ENCODE measurements around the gene CFAP107.
"Not testable (repeated sequence)": the region's sequence is repeated elsewhere in the genome, so short reads cannot be mapped to it uniquely, and the experiment has no call there.

CFAP107 gene

DNA sequence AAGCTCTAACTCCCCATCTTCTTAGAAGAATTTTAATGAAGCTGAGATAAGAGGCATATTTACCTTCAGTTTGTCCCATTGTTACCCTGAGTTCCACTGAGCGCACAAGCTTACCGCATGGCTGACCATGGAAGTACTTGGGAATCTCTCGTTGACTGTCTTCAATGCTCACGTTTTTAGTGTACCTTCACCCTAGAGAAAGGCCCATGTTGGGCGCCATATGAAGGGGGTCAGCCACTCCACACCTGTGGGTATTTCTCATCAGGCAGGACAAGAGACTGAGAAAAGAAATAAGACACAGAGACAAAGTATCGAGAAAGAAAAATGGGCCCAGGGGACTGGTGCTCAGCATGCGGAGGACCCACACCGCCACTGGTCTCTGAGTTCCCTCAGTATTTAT is 38.7 kb downstream of the CFAP107 start:
- H3K27ac Mint-ChIP-seq, H3K4me3 Mint-ChIP-seq, H3K36me3 Mint-ChIP-seq, H3K9me3 Mint-ChIP-seq, H3K4me1 Mint-ChIP-seq, H3K27me3 Mint-ChIP-seq: not testable (repeated sequence)

DNA sequence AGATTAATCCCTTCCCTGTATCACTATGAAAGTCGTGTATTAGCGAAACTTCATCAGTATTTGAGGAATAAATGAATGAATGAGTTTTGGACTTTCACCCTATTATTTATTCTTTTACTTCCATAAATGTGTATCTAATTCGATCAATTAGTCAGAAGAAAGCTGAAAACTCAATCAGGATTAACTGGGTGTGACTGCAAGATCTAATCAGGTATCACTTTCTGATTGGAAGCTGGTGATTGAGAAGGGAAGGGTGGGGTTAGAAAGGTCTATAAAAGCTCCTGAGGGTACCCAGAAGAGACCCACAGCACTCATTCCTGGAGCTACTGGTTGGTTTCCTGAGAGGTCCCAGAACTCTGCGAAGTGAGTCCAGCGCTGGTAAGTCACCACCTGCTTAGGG is 45.1 kb downstream of the CFAP107 start, which contains the start of gene PRAMEF1:
Gene PRAMEF1 (plus strand): TSS at position 301 of the 400 bp plus-strand sequence. CDS start 1,831 bp downstream, outside the sequence.
- H3K9me3 Mint-ChIP-seq, H3K36me3 Mint-ChIP-seq, H3K27ac Mint-ChIP-seq, H3K4me1 Mint-ChIP-seq, H3K4me3 Mint-ChIP-seq, H3K27me3 Mint-ChIP-seq: not testable (repeated sequence)

- Mint-ChIP-seq H3K4me1 (no peaks in the 10 kb centered on the region), H3K36me3 (no peaks in the 10 kb centered on the region), H3K27ac (no peak overlapping the region), H3K9me3 (no peaks in the 10 kb centered on the region), H3K27me3 (peaks cover 9% of the 10 kb centered on the region), H3K4me3 (no peak overlapping the region)
These were observed 52.9 kb downstream of the CFAP107 start for GRCh38 chr1:12798911-12799310.

DNA sequence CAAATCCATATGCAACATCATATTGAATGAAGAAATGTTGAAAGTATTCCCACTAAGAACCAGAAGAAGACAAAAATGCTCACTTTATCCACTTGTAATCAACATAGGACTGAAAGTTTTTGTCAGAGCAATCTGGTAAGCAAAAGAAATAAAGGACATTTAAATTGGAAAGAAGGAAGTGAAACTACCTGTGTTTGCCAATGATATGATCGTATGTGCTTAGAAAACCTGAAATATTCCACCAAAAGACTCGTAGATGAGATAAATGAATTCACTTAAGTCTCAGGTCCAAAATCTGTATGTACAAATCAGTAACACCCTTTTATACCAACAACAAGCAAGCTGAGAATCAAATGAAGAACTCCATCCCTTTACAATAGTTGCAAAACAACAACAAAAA is 53.7 kb downstream of the CFAP107 start:
- Mint-ChIP-seq H3K27ac (no peak overlapping the region), H3K36me3 (no peaks in the 10 kb centered on the region), H3K4me1 (no peaks in the 10 kb centered on the region), H3K27me3 (peaks cover 12% of the 10 kb centered on the region), H3K4me3 (no peak overlapping the region), H3K9me3 (peaks cover 5% of the 10 kb centered on the region)

GRCh38 chr1:12809933-12810332 is 63.9 kb downstream of the CFAP107 start:
- Mint-ChIP-seq H3K9me3 (peaks cover 19% of the 10 kb centered on the region), H3K4me1 (no peaks in the 10 kb centered on the region), H3K27ac (no peak overlapping the region), H3K27me3 (peaks cover 17% of the 10 kb centered on the region), H3K36me3 (no peaks in the 10 kb centered on the region), H3K4me3 (no peak overlapping the region)

GRCh38 chr1:12810691-12811408 is 64.8 kb downstream of the CFAP107 start:
- peaks cover 14% of the 10 kb centered on the region for H3K9me3 Mint-ChIP-seq
- no peaks in the 10 kb centered on the region for H3K4me1 Mint-ChIP-seq
- no peak overlapping the region for H3K27ac Mint-ChIP-seq
- no peak overlapping the region for H3K4me3 Mint-ChIP-seq
- peaks cover 16% of the 10 kb centered on the region for H3K27me3 Mint-ChIP-seq
- H3K36me3 Mint-ChIP-seq = no peaks in the 10 kb centered on the region

- Mint-ChIP-seq H3K9me3 (peaks cover 9% of the 10 kb centered on the region), H3K4me1 (no peaks in the 10 kb centered on the region), H3K36me3 (no peaks in the 10 kb centered on the region), H3K27me3 (peaks cover 14% of the 10 kb centered on the region), H3K27ac (no peak overlapping the region), H3K4me3 (no peak overlapping the region)
These were observed 65.4 kb downstream of the CFAP107 start for GRCh38 chr1:12811409-12811784.

Measured in activated naive CD4-positive, alpha-beta T cell treated with anti-CD3 and anti-CD28 coated beads, Interleukin-2, amount 50 U/mL, for 24 hours (primary cell).